Hepatocyte (in vitro differentiated cells): ENCODE measurements around the gene PDIA5.

Experiments
- CTCF ChIP-seq: fragments of 200-600 bp; sonication (generic); IDR thresholded peaks from 2 replicates; pipeline ENCODE4 v1.5.1; 2016; ENCODE audit warnings: antibody characterized with exemption, mild to moderate bottlenecking; ENCODE audit not compliant: poor library complexity
- EZH2 ChIP-seq: fragments of 200-600 bp; sonication (generic); IDR thresholded peaks from 2 replicates; pipeline ENCODE4 v1.6.1; 2016; ENCODE audit warnings: antibody characterized with exemption, mild to moderate bottlenecking, borderline replicate concordance
- EZH2phosphoT487 ChIP-seq: fragments of 200-600 bp; sonication (generic); IDR thresholded peaks from one replicate; pipeline ENCODE4 v1.6.1; 2018; ENCODE audit warnings: antibody characterized with exemption, mild to moderate bottlenecking, low read depth, moderate library complexity; ENCODE audit not compliant: unreplicated experiment, severe bottlenecking

GRCh38 chr3:123031051-123031450, 35.8 kb upstream of the PDIA5 start:
- TF ChIP-seq CTCF (no peak), EZH2phosphoT487 (no peak), EZH2 (no peak)
